ENCODE results near the gene CCR2.
"Not testable (repeated sequence)": the region's sequence is repeated elsewhere in the genome, so short reads cannot be mapped to it uniquely, and the experiment has no call there.

The CCR2 gene

DNA sequence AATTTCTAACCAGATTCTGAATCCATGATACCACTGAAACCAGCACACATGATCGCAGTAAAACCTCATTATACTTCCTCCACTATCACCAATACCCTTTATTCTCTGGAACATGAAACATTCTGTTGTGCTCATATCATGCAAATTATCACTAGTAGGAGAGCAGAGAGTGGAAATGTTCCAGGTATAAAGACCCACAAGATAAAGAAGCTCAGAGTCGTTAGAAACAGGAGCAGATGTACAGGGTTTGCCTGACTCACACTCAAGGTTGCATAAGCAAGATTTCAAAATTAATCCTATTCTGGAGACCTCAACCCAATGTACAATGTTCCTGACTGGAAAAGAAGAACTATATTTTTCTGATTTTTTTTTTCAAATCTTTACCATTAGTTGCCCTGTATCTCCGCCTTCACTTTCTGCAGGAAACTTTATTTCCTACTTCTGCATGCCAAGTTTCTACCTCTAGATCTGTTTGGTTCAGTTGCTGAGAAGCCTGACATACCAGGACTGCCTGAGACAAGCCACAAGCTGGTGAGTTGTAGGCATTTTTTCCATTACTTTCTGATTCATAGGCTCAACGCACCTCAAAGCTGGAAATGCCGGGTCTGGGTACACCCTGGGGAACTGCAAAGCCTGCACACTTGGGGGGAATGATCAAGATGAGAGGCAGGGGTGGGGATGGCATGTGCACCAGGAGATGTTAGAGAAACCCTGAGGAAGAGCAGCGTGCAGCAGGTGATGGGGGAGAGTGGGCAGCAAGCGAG, at the start of gene CCR2:
TSS of gene CCR2 (plus strand) at position 465 of the 764 bp plus-strand sequence. CDS start 3,417 bp downstream, outside the sequence.
- DNase-seq = no peak

DNA sequence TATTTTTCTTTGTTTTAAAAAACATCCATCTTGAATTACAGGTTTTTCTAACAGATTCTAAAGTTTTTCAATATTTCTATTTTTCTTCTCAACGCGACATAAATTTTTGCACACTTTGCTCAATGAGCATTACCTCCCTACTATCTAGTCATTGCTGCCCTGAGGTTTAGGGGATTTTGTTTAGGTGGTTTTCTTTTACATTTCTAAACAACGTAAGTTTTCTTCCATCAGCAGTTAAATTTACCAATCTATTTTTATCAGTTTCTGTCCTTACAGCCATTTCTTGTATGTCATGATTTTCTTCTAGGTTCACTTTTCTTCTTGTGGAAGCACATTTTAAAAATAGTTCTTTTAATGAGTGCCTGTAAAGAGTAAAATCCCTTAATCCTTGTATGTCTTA, 49.2 kb upstream of the CCR2 start:
- DNase-seq = no peak

DNA sequence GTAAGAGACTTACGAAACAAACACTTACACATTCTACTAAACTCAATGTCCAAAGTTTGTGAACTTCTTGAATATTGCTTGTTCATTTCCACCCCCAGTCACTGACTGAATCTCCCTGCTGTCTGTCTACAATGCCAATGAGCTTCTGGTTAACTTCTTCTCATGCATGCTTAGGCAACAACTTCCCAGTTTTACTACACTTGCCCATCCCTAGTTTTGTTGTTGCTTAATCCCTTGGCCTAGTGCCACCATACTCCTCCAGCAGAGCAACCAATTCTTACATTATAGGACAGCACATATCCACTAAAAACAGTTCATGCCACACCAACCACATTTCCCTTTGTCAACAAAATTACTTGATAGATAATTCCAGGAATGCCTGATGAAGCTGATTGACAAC, 40.9 kb upstream of the CCR2 start:
- no peak for DNase-seq

DNA sequence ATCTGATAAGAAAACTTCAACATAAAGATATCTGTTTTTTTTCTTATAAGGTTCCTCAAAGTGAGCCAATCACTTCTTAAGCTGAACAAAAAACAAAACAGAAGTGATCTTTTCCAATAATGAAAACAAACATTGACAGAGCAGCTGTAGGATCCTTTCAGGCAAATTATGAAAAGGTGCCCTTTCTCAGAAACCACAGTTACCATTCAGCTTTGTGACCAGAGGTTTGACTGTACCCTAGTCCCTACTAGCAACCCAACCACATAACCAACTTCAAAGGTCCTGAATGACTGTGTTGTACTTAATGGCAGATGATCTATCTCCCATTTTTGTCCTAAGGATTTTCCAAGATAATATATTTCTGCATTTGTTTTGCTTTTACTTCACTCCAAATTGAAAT, 39.4 kb upstream of the CCR2 start:
- DNase-seq = no peak

DNA sequence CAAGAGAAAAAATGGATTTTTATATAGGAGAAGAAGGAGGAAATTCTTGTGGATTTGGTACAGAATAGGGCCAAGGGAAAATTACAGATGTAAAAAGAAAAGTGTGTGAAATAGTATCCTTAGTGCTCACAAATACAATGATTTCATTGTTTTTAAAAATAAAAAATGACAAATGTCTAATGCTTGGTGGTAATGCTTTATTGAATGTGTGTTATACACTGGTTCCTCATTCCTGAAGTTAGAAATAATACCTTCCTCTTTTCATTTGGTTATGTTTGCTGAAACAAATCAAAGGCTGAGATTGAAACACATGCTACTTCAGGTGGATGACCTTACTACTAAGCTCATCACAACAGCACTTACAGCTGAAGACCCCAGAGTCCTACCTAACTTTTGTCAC, 37.7 kb upstream of the CCR2 start:
- DNase-seq = no peak

DNA sequence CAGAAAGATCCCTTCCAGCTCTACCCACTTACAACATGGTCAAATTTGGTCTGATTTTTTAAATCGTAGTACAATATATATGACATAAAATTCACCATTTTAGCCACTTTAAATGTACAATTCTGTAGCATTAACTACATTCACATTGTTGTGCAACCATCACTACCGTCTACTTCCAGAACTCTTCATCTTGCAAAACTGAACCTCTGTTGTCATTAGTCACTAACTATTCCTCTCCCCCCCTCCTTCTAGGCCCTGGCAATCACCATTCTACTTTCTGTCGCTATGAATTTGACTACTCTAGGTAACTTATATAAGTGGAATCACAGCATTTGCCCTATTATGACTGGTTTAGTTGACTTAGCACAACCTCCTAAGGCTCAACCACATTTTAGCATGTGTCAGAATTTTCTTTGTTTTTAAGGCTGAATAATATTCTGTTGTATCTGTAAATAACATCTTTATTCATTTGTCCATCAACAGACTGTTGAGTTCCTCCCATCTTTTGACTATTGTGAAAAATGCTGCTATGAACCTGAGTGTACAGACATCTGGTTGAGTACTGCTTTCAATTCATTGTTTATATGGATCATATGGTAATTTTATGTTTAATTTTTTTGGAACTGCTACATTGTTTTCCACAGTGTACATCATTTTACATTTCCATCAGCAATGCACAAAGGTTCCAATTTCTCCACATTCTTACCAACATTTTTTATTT, 35.5 kb upstream of the CCR2 start:
- no peak for DNase-seq

DNA sequence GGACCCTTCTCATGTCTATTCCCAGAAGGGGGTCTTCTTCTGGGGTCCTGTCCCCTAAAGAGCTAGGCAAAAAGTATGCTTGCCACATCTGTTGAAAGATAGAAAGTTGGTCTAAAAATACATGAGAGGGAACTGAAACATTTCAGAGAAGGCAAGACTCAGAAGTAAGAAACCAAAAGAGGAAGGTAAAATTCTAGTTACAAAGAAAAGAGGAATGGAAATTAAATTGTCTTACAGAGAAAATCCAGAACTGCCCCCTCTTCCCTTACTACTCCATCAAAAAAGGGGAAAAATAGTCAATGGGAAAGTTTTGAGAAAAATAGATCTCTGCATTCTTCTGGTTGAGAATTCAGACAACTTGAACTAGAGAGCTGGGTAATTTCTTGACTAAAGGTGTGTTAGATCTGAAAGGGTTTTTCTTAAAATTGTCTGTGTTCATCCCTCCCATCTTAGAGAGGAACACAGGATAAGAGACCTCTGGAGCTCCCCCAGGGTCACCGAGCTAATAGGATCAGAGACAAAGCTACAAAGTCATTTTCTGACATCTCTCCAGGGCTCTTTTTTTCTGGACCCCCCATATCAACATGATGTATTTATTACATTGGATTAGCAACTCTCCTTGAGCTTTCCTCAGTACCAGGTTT, 32.3 kb upstream of the CCR2 start:
- no peak for DNase-seq

DNA sequence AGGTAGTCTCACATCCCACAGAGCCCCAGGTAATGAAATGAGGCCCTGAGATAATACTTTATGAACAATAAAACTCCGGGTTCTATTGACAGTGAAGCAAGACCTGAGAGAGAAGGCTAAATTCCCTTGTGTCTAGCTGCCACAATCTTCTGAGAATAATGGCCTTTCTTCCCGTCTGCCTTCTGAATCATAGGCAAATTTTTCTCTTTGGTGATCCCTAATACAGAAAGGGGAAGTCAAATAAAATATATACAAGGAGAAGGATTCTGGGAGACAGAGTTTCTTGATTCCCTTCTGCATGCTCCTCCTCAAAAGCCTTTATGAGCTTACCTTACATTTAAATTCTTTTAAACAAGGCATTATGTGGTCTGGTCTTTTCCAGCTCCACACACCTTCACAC, 29.9 kb upstream of the CCR2 start:
- DNase-seq = no peak

DNA sequence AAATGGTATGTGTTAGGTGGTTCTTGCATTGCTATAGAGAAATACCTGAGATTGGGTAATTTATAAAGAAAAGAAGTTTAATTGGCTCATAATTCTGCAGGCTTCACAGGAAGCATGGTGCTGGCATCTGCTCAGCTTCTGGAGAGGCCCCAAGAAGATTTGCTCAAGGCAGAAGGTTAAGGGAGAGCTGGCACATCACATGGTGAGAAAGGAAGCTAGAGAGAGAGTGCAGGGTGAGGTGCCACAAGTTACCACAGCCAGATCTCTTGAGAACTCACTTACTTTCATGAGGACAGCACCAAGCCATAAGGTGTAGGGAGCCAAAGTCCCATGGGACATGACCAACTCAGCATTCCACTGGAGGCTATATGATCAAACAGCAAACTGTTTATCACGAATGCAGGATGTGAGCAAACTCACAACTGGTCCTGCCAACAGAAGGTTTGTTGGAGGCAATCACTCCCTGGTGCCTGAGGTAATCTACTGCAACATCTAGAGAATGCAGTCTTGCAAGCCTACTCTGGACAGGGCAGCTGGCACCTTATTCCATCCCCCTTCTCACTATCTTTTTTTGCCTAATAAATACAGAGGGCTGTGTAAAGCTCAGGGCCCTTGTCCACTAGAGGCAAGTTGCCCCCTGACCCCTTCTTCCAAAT, 28.1 kb upstream of the CCR2 start:
- no peak for DNase-seq

DNA sequence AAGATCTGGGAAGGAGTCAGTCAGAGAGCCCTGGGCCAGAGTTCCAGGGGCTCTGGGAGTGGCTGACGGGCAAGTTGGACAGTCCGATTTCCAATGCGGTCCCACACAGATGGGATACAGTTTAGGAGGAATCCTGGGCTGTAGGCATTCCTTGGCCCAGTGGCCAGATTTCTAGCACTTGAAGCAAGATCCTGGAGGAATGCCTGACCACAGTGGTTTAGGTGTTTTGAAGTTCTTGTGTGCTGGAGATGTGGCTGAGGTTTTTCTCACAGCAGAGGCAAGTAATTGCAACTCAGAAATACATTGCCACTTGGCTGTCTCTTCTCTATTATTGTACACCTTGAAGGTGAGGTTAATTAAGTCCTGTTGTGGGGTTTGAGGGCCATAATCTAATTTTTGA, 23.2 kb upstream of the CCR2 start:
- not testable (repeated sequence) for DNase-seq

DNA sequence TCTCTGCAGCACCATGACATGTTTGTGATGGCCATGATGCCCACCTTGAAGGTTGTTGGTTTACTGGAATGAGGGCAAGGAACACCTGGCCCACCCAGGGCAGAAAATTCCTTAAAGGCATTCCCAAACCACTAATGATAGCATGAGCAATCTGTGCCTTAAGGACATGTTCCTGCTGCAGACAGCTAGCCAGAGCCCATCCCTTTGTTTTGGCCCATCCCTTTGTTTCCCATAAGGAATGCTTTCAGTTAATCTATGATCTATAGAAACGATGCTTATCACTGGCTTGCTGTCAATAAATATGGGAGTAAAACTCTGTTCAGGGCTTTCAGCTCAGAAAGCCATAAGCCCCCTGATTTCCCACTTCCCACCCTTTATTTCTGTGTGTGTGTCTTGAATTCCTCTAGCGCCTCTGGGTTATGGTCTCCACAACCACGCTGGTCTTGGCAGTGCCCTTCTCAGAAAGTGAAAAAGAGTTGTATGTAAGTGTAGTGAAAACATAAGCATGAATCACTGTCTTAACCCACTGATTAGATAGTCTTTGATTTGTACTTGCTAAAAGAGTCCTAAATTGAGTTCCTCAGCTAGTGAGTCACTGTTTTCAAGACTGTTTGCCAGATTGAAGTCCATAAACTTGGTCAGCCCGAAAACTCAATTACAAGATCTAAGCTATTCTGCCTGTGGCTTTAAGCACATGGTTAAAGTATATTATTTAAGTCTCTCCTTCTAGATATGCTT, 19.0 kb upstream of the CCR2 start:
- DNase-seq = no peak

DNA sequence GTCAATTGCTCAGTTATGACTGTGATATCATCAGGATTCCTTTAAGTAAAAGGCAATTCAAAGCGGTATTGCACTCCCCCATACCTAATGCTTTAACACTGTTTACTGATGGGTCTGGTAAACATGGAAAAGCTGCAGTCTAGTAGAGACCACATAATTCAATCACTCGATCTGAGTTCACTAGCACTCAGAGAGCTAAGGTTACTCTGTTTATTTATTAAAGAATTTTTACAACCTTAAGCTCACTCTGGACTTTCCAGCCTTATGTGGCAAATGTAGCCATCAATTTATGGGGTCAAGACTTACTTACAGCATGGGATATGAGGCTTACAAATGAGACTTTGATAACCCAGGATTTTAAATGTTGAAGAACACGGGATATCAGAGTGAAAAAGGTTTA, 18.4 kb upstream of the CCR2 start:
- no peak for DNase-seq

DNA sequence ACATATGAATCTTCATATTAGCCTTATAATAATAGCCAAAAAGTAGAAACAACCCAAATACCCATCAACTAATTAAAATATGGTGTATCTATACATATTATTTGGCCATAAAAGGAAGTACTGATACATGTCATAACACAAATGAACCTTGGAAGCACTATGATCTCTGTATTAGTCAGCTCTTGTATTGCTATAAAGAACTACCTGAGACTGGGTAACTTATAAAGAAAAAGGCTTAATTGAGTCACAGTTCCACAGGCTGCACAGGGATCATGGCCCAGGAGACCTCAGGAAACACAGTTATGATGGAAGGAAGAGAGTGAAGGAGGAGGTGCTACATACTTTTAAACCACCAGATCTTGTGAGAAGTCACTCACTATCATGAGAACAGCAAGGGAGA, 16.0 kb upstream of the CCR2 start:
- DNase-seq = no peak

DNA sequence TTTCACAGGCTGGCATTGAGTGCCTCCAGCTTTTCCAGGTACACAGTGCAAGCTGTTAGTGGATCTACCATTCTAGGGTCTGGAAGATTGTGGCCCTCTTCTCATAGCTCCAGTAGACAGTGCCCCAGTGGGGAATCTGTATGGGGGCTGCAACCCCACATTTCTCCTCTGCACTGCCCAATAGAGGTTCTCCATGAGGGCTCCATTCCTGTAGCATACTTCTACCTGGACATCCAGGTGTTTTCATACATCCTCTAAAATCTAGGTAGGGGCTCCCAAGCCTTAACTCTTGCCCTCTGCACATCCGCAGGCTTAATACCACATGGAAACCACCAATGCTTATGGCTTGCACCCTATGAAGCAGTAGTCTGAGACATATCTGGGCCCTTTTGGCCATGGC, 15.1 kb upstream of the CCR2 start:
- DNase-seq = no peak

DNA sequence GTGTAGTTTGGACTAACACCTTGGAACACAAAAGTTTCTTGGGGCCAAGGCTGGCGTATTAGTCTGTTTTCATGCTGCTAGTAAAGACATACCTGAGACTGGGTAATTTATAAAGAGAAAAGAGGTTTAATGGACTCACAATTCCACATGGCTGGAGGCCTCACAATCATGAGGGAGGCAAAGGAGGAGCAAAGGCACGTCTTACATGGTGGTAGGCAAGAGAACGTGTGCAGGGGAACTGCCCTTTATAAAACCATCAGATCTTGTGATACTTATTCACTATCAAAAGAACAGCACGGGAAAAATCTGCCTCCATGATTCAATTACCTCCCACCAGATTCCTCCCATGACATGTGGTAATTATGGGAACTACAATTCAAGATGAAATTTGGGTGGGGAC, 9.4 kb upstream of the CCR2 start:
- DNase-seq = no peak

DNA sequence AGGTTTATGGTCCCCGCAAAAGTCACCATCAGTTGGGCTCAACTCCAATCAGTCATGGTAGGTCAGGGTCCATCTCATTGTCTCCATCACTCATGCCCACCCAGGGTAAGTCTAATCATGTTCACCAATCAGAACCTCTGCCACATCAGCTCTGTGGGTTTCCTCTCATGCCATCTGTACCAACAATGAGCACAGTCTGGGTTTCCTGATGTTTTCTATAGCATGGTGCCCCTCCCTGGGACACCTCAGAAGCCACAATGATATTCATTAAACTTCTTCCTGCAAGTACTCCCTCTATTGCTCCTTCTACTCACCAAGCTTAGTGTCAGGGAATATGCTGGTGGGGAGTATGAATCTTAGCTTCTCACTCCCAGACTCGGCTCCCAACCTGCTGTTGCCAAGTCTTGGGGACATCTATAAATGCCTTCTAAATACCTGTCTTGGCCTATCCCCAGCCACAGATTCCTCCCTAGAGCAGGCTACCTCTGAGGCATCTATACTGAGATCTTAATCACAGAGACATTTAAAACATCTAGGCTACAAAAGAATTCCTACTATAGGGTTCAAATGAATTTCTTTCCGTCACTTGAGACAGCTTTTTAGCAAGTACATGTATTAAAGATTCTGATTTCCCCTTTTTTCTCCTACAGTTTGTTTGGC, 5.0 kb upstream of the CCR2 start:
- no peak for DNase-seq

DNA sequence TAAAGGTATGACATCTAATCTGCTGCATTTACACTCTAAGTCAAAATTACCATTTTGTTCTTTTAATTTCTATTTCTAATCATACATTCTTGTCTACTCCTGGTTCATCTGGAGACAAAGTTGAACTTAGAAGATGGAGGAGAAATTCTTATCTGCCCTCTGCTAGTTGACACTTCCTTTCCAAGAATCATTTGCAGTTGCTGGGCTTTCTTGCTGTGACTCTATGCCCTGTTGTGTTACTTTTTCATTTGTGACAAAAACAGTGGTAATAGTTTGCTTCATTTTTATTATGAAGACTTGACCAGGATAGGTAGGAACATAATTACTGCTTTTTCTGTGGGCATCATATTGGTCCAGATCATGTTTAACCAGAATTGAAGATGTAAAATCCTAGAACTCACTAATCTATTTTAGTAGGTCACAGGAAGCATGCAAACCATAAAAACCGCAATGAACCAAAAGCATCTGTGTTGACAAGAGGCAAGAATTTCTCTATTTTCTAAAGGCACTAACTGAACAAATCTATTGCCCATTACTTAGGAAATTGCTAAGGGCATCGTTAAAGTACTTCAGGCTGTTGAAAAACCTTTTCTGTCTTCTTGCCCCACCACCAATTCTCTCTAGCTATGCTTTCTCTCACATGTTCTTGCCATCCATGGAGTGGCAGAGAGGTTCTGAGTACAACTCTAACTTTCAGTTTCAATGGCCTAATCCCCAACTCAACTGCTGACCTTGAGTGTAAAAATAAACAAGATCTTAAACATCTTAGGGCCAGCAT, 4.2 kb upstream of the CCR2 start:
- DNase-seq = no peak

DNA sequence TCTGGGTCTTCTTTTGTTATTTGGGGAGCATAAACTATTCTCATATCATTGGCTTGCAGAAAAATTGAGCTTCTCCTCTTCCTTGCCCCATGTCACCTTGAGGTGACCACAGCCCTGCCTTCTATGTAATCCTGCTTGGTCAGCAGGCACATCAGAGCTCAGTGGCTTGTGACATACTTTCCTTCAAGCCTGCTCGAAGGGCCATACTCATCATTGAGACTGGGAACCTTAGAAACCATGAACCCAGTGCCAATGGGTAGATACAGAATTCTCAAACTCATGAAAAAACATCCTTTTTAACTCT, 3.7 kb upstream of the CCR2 start:
- no peak for DNase-seq

DNA sequence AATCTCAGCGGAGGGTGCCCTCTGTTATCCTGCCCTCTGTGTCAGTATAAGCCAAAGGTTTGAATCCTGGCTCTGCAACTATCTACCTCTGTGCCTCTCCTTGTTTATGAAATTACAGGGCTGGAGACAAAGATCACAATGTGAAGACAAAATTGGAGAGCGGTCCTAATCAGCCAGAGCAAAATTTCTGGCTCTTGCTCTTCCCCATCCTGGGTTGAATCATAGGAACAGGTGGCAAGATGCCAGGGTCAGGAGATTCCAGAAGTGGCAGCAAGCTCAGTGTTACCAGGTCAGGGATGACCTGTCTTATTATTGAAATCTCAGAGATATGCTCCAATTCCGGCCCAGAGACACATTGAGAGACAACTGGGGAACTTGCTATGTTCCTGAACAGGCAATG, 2.3 kb upstream of the CCR2 start:
- no peak for DNase-seq

DNA sequence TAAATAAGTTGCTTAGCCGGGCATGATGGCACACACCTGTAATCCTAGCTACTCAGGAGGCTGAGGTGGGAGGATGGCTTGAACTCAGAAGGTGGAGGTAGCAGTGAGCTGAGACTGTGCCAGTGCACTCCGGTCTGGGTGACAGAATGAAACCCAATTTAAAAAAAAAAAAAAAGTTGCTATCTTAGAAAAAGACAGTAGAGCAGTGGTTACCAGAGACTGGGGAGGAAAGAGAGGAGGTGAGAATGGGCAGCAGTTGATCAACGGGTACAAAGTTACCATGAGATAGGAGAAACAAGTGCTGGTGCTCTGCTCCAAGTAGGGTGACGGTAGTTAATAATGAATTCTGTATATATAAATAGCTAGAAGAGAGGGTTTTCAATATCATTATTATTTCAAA, 821 bp upstream of the CCR2 start:
- no peak for DNase-seq

DNA sequence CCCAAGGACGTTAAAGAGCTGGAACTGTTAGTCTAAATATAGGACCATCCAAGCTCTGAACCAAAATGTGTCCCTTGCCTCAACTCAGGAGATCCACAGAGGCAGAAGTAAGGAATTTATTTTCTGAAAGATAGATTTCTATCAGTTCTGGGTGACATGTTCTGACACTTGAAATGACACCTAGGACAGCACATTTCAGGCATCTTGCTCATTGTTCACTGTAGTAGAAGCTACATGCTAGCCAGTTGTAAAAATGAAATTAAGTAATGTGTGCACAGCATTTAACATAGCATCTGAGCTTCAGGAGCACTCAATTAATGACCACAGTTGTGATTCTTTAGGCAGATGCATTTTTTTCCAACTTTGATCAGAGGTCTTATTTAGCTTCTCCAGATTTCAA, 567 bp downstream of the CCR2 start:
- no peak for DNase-seq

DNA sequence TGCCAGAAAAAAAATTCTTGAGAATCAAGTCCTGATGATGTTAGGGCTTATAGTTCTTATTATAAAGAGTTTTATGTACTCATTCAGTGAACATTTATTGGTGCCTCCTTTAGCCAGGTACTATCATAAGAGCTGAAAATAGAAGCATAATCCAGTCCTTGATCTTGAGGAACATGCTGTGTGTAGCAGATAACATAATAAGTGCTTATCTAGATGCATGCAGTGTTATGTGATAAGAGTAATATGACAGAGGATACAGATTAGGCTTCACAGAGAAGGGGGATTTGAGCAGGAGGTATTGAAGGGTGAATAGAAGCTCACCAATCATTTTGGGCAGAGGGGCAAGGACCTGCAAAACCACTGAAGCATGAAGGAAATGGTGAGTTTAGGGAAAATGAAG, 1.1 kb downstream of the CCR2 start:
- no peak for DNase-seq
